ENCODE data around the gene CLCN2.

CLCN2 gene

GRCh38 chr3:184333700-184334099 is 27.7 kb downstream of the CLCN2 start:
- POLR2A ChIA-PET, result no interaction called here
- DNase-seq (ENCODE audit: extremely low spot score), result no peak
- CTCF ChIA-PET, result no interaction called here
- no peak for TF ChIP-seq SP1 (IDR thresholded peaks at IDR 0.05)
- TF ChIP-seq ZNF384 (IDR thresholded peaks at IDR 0.05), result no peak
- no peak for TF ChIP-seq L3MBTL2 (conservative IDR thresholded peaks at IDR 0.05)
- TF ChIP-seq CTBP1 (IDR thresholded peaks at IDR 0.05; ENCODE audit: borderline replicate concordance), result no peak
- no peak for TF ChIP-seq NFRKB (IDR thresholded peaks at IDR 0.05)
- TF ChIP-seq HDGF (IDR thresholded peaks at IDR 0.05; ENCODE audit: borderline replicate concordance), result no peak
- TF ChIP-seq ELF4 (IDR thresholded peaks at IDR 0.05), result no peak
- TF ChIP-seq PKNOX1 (IDR thresholded peaks at IDR 0.05), result no peak
- no peak for TF ChIP-seq LEF1 (IDR thresholded peaks at IDR 0.05; ENCODE audit: borderline replicate concordance)
- no peak for TF ChIP-seq FOXA1 (IDR thresholded peaks at IDR 0.05)
- no peak for TF ChIP-seq SUZ12 (IDR thresholded peaks at IDR 0.05)
- no peak for TF ChIP-seq TARDBP (IDR thresholded peaks at IDR 0.05)
- no peak for TF ChIP-seq FOXM1 (IDR thresholded peaks at IDR 0.05; ENCODE audit: borderline replicate concordance)
- no peak for TF ChIP-seq BHLHE40 (IDR thresholded peaks at IDR 0.05; ENCODE audit: borderline replicate concordance)
- no peak for TF ChIP-seq FOXK2 (IDR thresholded peaks at IDR 0.05)

- no peak for DNase-seq (ENCODE audit: extremely low spot score)
- POLR2A ChIA-PET, result interaction anchor here (0.6 kb wide), 1 partner anchor 28 kb away, joined by 3 read pairs; the partner anchor contains the start of genes CLCN2 and POLR2H
- CTCF ChIA-PET, result no interaction called here
- no peak for TF ChIP-seq FOXA1 (IDR thresholded peaks at IDR 0.05)
- TF ChIP-seq TARDBP (IDR thresholded peaks at IDR 0.05), result no peak
- no peak for TF ChIP-seq NFRKB (IDR thresholded peaks at IDR 0.05)
- TF ChIP-seq SP1 (IDR thresholded peaks at IDR 0.05), result no peak
- TF ChIP-seq HDGF (IDR thresholded peaks at IDR 0.05; ENCODE audit: borderline replicate concordance), result no peak
- no peak for TF ChIP-seq CTBP1 (IDR thresholded peaks at IDR 0.05; ENCODE audit: borderline replicate concordance)
- no peak for TF ChIP-seq FOXK2 (IDR thresholded peaks at IDR 0.05)
- TF ChIP-seq ZNF384 (IDR thresholded peaks at IDR 0.05), result no peak
- no peak for TF ChIP-seq L3MBTL2 (conservative IDR thresholded peaks at IDR 0.05)
- TF ChIP-seq FOXM1 (IDR thresholded peaks at IDR 0.05; ENCODE audit: borderline replicate concordance), result no peak
- no peak for TF ChIP-seq SUZ12 (IDR thresholded peaks at IDR 0.05)
- no peak for TF ChIP-seq ARNT (IDR thresholded peaks at IDR 0.05)
- no peak for TF ChIP-seq BHLHE40 (IDR thresholded peaks at IDR 0.05; ENCODE audit: borderline replicate concordance)
- no peak for TF ChIP-seq LEF1 (IDR thresholded peaks at IDR 0.05; ENCODE audit: borderline replicate concordance)
- no peak for TF ChIP-seq ELF4 (IDR thresholded peaks at IDR 0.05)
- no peak for TF ChIP-seq PKNOX1 (IDR thresholded peaks at IDR 0.05)
Observed at GRCh38 chr3:184333190-184333589, 28.2 kb downstream of the CLCN2 start.

- DNase-seq (ENCODE audit: extremely low spot score), result no peak
- no peak for TF ChIP-seq SUZ12 (IDR thresholded peaks at IDR 0.05)
- TF ChIP-seq SP1 (IDR thresholded peaks at IDR 0.05), result no peak
- ChIA-PET POLR2A (interaction anchor here (0.6 kb wide), 1 partner anchor 29 kb away, joined by 3 read pairs; the partner anchor contains the start of genes CLCN2 and POLR2H), CTCF (no interaction called here)
Observed at GRCh38 chr3:184332370-184333090, 28.9 kb downstream of the CLCN2 start.

- ChIA-PET CTCF (no interaction called here), POLR2A (no interaction called here)
- TF ChIP-seq FOXA1 (IDR thresholded peaks at IDR 0.05) (no peak), LEF1 (IDR thresholded peaks at IDR 0.05; ENCODE audit: borderline replicate concordance) (no peak), ELF4 (IDR thresholded peaks at IDR 0.05) (no peak), HDGF (IDR thresholded peaks at IDR 0.05; ENCODE audit: borderline replicate concordance) (no peak), FOXM1 (IDR thresholded peaks at IDR 0.05; ENCODE audit: borderline replicate concordance) (no peak), BHLHE40 (IDR thresholded peaks at IDR 0.05; ENCODE audit: borderline replicate concordance) (no peak), NFRKB (IDR thresholded peaks at IDR 0.05) (no peak), SP1 (IDR thresholded peaks at IDR 0.05) (no peak), PKNOX1 (IDR thresholded peaks at IDR 0.05) (no peak), TARDBP (IDR thresholded peaks at IDR 0.05) (no peak), FOXK2 (IDR thresholded peaks at IDR 0.05) (no peak), ARNT (IDR thresholded peaks at IDR 0.05) (no peak), L3MBTL2 (conservative IDR thresholded peaks at IDR 0.05) (no peak), CTBP1 (IDR thresholded peaks at IDR 0.05; ENCODE audit: borderline replicate concordance) (no peak), ZNF384 (IDR thresholded peaks at IDR 0.05) (no peak), SUZ12 (IDR thresholded peaks at IDR 0.05) (no peak)
- no peak for DNase-seq (ENCODE audit: extremely low spot score)
Observed at GRCh38 chr3:184328516-184328915, 32.9 kb downstream of the CLCN2 start.

- POLR2A ChIA-PET, result no interaction called here
- no peak for TF ChIP-seq FOXM1 (IDR thresholded peaks at IDR 0.05; ENCODE audit: borderline replicate concordance)
- no peak for TF ChIP-seq L3MBTL2 (conservative IDR thresholded peaks at IDR 0.05)
- no peak for TF ChIP-seq PKNOX1 (IDR thresholded peaks at IDR 0.05)
- no peak for TF ChIP-seq BHLHE40 (IDR thresholded peaks at IDR 0.05; ENCODE audit: borderline replicate concordance)
- no peak for TF ChIP-seq FOXA1 (IDR thresholded peaks at IDR 0.05)
- no peak for TF ChIP-seq TARDBP (IDR thresholded peaks at IDR 0.05)
- no peak for TF ChIP-seq NFRKB (IDR thresholded peaks at IDR 0.05)
- TF ChIP-seq SUZ12 (IDR thresholded peaks at IDR 0.05), result no peak
- TF ChIP-seq LEF1 (IDR thresholded peaks at IDR 0.05; ENCODE audit: borderline replicate concordance), result no peak
- no peak for TF ChIP-seq HDGF (IDR thresholded peaks at IDR 0.05; ENCODE audit: borderline replicate concordance)
- TF ChIP-seq ELF4 (IDR thresholded peaks at IDR 0.05), result no peak
- TF ChIP-seq CTBP1 (IDR thresholded peaks at IDR 0.05; ENCODE audit: borderline replicate concordance), result no peak
- TF ChIP-seq SP1 (IDR thresholded peaks at IDR 0.05), result no peak
- no peak for DNase-seq (ENCODE audit: extremely low spot score)
- CTCF ChIA-PET, result no interaction called here
Observed at GRCh38 chr3:184327171-184327570, 34.2 kb downstream of the CLCN2 start.

Data from HEK293T (cell line).